Panc1 (cell line): ENCODE results near the gene KCTD15. TPM values are rescaled to one million over a fixed set of nuclear protein-coding genes. Genes with fewer than 3 reads are reported as not detected.

Experiments used
- ATAC-seq: fragments of 200-7000 bp; cut with Tn5 transposase; 2 replicates; pipeline ENCODE4 v1.9.1; 2020; ENCODE audit warnings: mild to moderate bottlenecking, moderate library complexity
- BruUV-seq: library from RNA; stranded (reverse); fragments of 400-500 nt; replicated peaks from 2 replicates; lab custom pipeline; 2021; lab: Mats Ljungman, UMichigan
- CTCF ChIA-PET: fragments of 300-600 bp; sonication (Branson Sonifier 250); formaldehyde crosslinking; loops from one replicate; lab custom pipeline; 2022; ENCODE audit warnings: antibody characterized with exemption; lab: Charles Lee
- POLR2A ChIA-PET: fragments of 300-600 bp; sonication (Branson Sonifier 250); formaldehyde crosslinking; loops from one replicate; lab custom pipeline; 2022; ENCODE audit warnings: antibody characterized with exemption; lab: Charles Lee
- DNase-seq: peaks from one replicate; pipeline ENCODE4 v3.0.0-alpha.2; 2010; ENCODE audit warnings: low read depth, low spot score
- H3K27ac ChIP-seq: 2 replicates; pipeline ENCODE4 v1.5.1; 2011; ENCODE audit warnings: mild to moderate bottlenecking, low read length, inconsistent platforms
- H3K27me3 ChIP-seq: fragments of 200-500 bp; sonication (Bioruptor generic); 2 replicates; pipeline ENCODE4 v1.6.0; 2014; ENCODE audit warnings: low read length, inconsistent platforms; ENCODE audit not compliant: control insufficient read depth, insufficient read depth
- H3K36me3 ChIP-seq: fragments of 200-500 bp; sonication (Bioruptor generic); 2 replicates; pipeline ENCODE4 v1.5.1; 2014; ENCODE audit warnings: inconsistent platforms, mild to moderate bottlenecking, low read length, moderate library complexity; ENCODE audit not compliant: control insufficient read depth, insufficient read depth
- H3K4me1 ChIP-seq: 2 replicates; pipeline ENCODE4 v1.5.1; 2011; ENCODE audit warnings: inconsistent platforms, mild to moderate bottlenecking, low read length, moderate library complexity; ENCODE audit not compliant: control insufficient read depth, insufficient read depth
- H3K4me3 ChIP-seq, 2 experiments: 2 replicates each; pipeline ENCODE4 v1.5.1; 2011 to 2012; ENCODE audit warnings: low read depth in 2 of 2, low read length in 2 of 2, mild to moderate bottlenecking in 2 of 2, inconsistent platforms in 1 of 2, moderate library complexity in 1 of 2
- H3K9me3 ChIP-seq: fragments of 200-500 bp; sonication (Bioruptor generic); 2 replicates; pipeline ENCODE4 v1.5.1; 2014; ENCODE audit warnings: low read depth, mild to moderate bottlenecking, inconsistent platforms, low read length, moderate library complexity; ENCODE audit not compliant: control insufficient read depth, insufficient read depth
- POLR2AphosphoS5 ChIP-seq: IDR thresholded peaks from 2 replicates; pipeline ENCODE4 v1.6.1; 2012; ENCODE audit warnings: mild to moderate bottlenecking, low read depth, low read length, moderate library complexity
- SIN3A ChIP-seq: IDR thresholded peaks from 2 replicates; pipeline ENCODE4 v1.6.1; 2012; ENCODE audit warnings: low read depth, mild to moderate bottlenecking, low read length, moderate library complexity, borderline replicate concordance; ENCODE audit not compliant: insufficient read depth
- TCF7L2 ChIP-seq: IDR thresholded peaks from 2 replicates; pipeline ENCODE4 v1.6.1; 2011; ENCODE audit warnings: mild to moderate bottlenecking, low read depth, low read length, inconsistent platforms
- in situ Hi-C: cut with HindIII; loops from 2 replicates; pipeline ENCODE4 v1.10.0; 2016; ENCODE audit warnings: low sequenced_read_pairs, low pct_unique_long_range_greater_than_20kb
- intact Hi-C: fragments of 100-400 bp; cut with micrococcal nuclease; formaldehyde crosslinking; loops from one replicate; pipeline ENCODE4 v1.10.0; 2022; ENCODE audit not compliant: unreplicated experiment
- total RNA-seq: library from RNA; stranded (reverse); gene quantifications from one replicate; pipeline ENCODE4 v1.2.1, GENCODE V29; 2021; ENCODE audit not compliant: unreplicated experiment
- TF ChIP-seq, protein P1 (sequence below): fragments of 450-650 bp; IDR thresholded peaks from 2 replicates; pipeline ENCODE4 v1.5.1; 2017; ENCODE audit warnings: mild to moderate bottlenecking
- TF ChIP-seq, protein P2 (sequence below), 2 experiments: IDR thresholded peaks; 2 replicates each; pipeline ENCODE4 v1.6.1; 2011 to 2012; ENCODE audit warnings: low read depth in 2 of 2, control low read depth in 1 of 2, low read length in 1 of 2, mild to moderate bottlenecking in 1 of 2, moderate library complexity in 1 of 2; ENCODE audit not compliant: insufficient read depth in 1 of 2

The KCTD15 gene
- total RNA-seq, 1 experiment from 2014 or later: 27.8 TPM

DNA sequence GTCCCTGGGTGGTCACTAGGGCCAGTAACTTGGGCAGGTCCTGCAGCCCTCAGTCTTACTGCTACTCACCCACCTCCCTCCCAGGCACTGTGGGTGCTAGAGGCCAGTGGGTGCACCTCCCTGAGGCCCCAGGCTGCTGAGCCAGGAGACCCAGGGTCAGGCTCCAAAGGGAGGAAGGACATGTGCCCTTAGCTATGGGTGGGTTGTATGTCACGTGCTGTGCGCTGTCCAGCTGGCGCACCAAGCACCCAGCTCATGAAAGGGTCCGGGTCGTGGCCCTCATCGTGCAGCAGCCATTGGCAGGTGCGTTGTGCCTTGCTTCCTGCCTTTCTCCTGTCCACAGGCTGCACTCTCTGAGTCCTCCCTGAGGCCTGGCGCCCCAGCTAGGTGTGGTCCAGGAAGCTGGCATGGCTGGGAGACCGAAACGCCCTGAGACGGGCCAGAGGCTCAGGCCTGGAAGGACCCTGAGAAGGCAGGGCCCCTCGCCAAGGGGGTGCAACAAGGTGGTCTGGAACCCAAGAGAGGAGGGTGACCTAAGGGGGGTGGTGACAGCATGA lies 47.0 kb upstream of the KCTD15 start:
- intact Hi-C loops: no loop called here
- Histone ChIP-seq H3K27ac (no peak overlapping the region), H3K27me3 (peaks cover 20% of the 10 kb centered on the region), H3K4me1 (no peaks in the 10 kb centered on the region), H3K9me3 (no peaks in the 10 kb centered on the region), H3K36me3 (no peaks in the 10 kb centered on the region), H3K4me3 (no peak overlapping the region)
- ChIA-PET CTCF (no interaction called here), POLR2A (no interaction called here)
- no peak for ATAC-seq
- in situ Hi-C loops: no loop called here
- BruUV-seq: no TSS peak
- no peak for DNase-seq
- TF ChIP-seq POLR2AphosphoS5 (no peak), TCF7L2 (no peak), SIN3A (no peak)
- TF ChIP-seq, protein P1, sequence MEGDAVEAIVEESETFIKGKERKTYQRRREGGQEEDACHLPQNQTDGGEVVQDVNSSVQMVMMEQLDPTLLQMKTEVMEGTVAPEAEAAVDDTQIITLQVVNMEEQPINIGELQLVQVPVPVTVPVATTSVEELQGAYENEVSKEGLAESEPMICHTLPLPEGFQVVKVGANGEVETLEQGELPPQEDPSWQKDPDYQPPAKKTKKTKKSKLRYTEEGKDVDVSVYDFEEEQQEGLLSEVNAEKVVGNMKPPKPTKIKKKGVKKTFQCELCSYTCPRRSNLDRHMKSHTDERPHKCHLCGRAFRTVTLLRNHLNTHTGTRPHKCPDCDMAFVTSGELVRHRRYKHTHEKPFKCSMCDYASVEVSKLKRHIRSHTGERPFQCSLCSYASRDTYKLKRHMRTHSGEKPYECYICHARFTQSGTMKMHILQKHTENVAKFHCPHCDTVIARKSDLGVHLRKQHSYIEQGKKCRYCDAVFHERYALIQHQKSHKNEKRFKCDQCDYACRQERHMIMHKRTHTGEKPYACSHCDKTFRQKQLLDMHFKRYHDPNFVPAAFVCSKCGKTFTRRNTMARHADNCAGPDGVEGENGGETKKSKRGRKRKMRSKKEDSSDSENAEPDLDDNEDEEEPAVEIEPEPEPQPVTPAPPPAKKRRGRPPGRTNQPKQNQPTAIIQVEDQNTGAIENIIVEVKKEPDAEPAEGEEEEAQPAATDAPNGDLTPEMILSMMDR: no peak
- TF ChIP-seq, protein P2, sequence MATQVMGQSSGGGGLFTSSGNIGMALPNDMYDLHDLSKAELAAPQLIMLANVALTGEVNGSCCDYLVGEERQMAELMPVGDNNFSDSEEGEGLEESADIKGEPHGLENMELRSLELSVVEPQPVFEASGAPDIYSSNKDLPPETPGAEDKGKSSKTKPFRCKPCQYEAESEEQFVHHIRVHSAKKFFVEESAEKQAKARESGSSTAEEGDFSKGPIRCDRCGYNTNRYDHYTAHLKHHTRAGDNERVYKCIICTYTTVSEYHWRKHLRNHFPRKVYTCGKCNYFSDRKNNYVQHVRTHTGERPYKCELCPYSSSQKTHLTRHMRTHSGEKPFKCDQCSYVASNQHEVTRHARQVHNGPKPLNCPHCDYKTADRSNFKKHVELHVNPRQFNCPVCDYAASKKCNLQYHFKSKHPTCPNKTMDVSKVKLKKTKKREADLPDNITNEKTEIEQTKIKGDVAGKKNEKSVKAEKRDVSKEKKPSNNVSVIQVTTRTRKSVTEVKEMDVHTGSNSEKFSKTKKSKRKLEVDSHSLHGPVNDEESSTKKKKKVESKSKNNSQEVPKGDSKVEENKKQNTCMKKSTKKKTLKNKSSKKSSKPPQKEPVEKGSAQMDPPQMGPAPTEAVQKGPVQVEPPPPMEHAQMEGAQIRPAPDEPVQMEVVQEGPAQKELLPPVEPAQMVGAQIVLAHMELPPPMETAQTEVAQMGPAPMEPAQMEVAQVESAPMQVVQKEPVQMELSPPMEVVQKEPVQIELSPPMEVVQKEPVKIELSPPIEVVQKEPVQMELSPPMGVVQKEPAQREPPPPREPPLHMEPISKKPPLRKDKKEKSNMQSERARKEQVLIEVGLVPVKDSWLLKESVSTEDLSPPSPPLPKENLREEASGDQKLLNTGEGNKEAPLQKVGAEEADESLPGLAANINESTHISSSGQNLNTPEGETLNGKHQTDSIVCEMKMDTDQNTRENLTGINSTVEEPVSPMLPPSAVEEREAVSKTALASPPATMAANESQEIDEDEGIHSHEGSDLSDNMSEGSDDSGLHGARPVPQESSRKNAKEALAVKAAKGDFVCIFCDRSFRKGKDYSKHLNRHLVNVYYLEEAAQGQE (IDR thresholded peaks at IDR 0.05; ENCODE audit: insufficient read depth in 1 of 2, low read depth in 2 of 2, low read length in 1 of 2): no peak

DNA sequence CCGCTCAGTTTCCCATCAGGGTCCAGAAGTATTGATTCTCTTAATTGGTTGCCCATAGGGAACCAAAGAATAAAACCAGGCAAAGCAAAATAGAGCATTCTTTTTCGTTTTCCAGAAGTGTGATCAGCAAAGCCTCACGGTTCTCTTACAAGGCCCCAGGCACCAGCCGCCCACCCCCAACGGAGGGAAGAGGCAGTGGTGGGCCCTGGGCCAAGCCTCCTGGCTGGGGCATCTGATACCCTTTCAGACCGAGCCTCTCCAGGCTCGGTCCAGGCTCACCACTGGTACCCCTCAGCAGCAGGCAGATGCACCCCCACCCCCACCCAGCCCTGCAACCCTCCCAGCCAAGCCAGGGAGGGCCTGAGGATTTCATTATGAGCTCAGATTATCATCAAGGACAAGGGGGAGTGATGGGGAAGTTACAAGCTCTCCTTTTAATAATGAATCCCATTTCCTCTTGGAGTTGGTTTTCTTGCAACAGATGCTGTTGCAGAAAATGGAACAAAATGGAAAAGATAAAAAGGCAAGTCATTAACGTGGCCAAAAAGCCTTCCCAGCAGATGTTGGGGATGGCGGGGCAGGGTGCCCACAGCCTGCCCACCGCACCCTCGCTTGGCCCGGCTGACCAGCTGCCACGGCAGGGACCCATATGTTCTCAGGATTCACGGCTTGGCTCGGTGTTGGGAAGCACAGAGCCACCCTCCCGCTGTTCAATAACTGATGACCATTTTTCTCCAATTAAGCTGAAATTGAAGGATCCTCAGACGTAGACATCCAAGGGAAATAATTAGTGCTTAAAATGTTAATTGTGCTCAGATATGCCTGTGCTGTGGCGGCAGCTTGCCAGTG lies 45.9 kb upstream of the KCTD15 start:
- DNase-seq (no peak), ATAC-seq (no peak)
- POLR2A ChIA-PET: no interaction called here
- no peaks in the 10 kb centered on the region for H3K36me3 ChIP-seq
- in situ Hi-C loops: no loop called here
- TF ChIP-seq, protein P2 (IDR thresholded peaks at IDR 0.05; ENCODE audit: insufficient read depth in 1 of 2, low read depth in 2 of 2, low read length in 1 of 2): no peak
- TF ChIP-seq POLR2AphosphoS5 (no peak), TCF7L2 (no peak), SIN3A (no peak)
- TF ChIP-seq, protein P1: no peak
- no TSS peak for BruUV-seq
- no peaks in the 10 kb centered on the region for H3K9me3 ChIP-seq
- H3K27me3 ChIP-seq: peaks cover 18% of the 10 kb centered on the region
- intact Hi-C loops: no loop called here
- H3K4me1 ChIP-seq: no peaks in the 10 kb centered on the region
- CTCF ChIA-PET: no interaction called here
- no peak overlapping the region for H3K27ac ChIP-seq
- no peak overlapping the region for H3K4me3 ChIP-seq
